Upper lobe of left lung (tissue), 6 donors: ENCODE results near the gene SND1. TPM values are rescaled to one million over a fixed set of nuclear protein-coding genes. Genes with fewer than 3 reads are reported as not detected.

ENCODE experiments used
- ATAC-seq, 2 donors: fragments of 200-7000 bp; cut with Tn5 transposase; one replicate each; pipeline ENCODE4 v1.9.1; 2022; ENCODE audit warnings: mild to moderate bottlenecking in 2 of 2, moderate library complexity in 2 of 2; ENCODE audit not compliant: low FRiP score in 2 of 2
- DNase-seq, 2 donors: peaks; one replicate each; pipeline ENCODE4 v3.0.0-alpha.2; 2019 to 2020
- H3K27ac ChIP-seq, 4 donors: fragments of 200-600 bp; sonication (generic); one replicate each; pipeline ENCODE4 v1.5.1; 2016 to 2019
- H3K27me3 ChIP-seq, 4 donors: fragments of 200-600 bp; sonication (generic); one replicate each; pipeline ENCODE4 v1.5.1; 2017 to 2019
- H3K36me3 ChIP-seq, 4 donors: fragments of 200-600 bp; sonication (generic); one replicate each; pipeline ENCODE4 v1.5.1; 2016 to 2019
- H3K4me1 ChIP-seq, 4 donors: fragments of 200-600 bp; sonication (generic); one replicate each; pipeline ENCODE4 v1.5.1; 2018 to 2019
- H3K4me3 ChIP-seq, 4 donors: fragments of 200-600 bp; sonication (generic); one replicate each; pipeline ENCODE4 v1.5.1; 2017 to 2019; ENCODE audit warnings: mild to moderate bottlenecking in 2 of 4, moderate library complexity in 1 of 4
- H3K9me3 ChIP-seq, 4 donors: fragments of 200-600 bp; sonication (generic); one replicate each; pipeline ENCODE4 v1.5.1; 2018 to 2019
- EP300 ChIP-seq, 4 donors: sonication (generic); formaldehyde crosslinking; IDR thresholded peaks; one replicate each; pipeline ENCODE4 v1.5.1; 2017; ENCODE audit warnings: antibody characterized with exemption in 4 of 4, control low read depth in 2 of 4
- POLR2A ChIP-seq, 4 donors: fragments of 450-650 bp; IDR thresholded peaks; one replicate each; pipeline ENCODE4 v1.5.1; 2016 to 2017; ENCODE audit warnings: antibody characterized with exemption in 4 of 4, mild to moderate bottlenecking in 2 of 4
- POLR2AphosphoS5 ChIP-seq, 2 donors: sonication (generic); formaldehyde crosslinking; IDR thresholded peaks; one replicate each; pipeline ENCODE4 v1.5.1; 2017; ENCODE audit warnings: antibody characterized with exemption in 2 of 2
- WGBS, 2 donors: methylation state at CpG; one replicate each; pipeline ENCODE4 v1.1.5; 2017 to 2018; 5-methylcytosine and 5-hydroxymethylcytosine counted together
- total RNA-seq, 6 donors: library from RNA; depleted of rRNA in 4 of 6; stranded (reverse); fragments of >200 nt in 4 of 6; gene quantifications; one replicate each; pipeline versions ENCODE4 v1.1.0 to v1.2.1, GENCODE V29; 2016 to 2021
- TF ChIP-seq, protein P1 (sequence below), 6 experiments: fragments of 450-650 bp in 4 of 6; fragments of 200-600 bp in 2 of 6; sonication (generic) in 2 of 6; IDR thresholded peaks; one replicate each; pipeline ENCODE4 v1.5.1; 2016 to 2019; ENCODE audit warnings: antibody characterized with exemption in 6 of 6
- donor health status: DM: no; HTN: no; CAD: no; lungs with moderate emphysema.
- donor health status: DM: no; HTN: yes; CAD: no; lungs with severe emphysema.

SND1 gene
- total RNA-seq, 6 donors from 2014 or later: 107 to 167 (median 121) TPM

DNA sequence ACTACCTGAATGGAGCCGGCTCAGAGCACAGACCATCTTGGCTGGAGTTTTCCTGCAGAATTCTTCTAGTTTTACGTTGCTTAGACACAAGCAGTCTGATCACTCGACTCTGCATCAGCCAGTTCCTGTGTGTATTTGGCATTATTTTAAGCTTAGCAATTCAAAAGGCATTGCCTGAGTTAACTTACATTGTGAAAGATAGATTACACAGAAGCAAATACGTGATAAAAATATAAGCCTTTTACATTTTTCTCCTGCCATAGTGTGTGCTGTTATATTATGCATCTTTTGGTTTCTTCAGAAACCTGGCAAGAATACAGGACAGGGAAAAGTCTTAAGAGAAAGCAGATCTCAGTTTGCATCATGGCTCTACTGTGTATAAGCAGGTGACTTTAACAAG, 281.2 kb downstream of the SND1 start:
- WGBS, 2 donors: 90 to 95% methylated on average over 4 of the region's 4 CpGs
- no peak for DNase-seq
- Histone ChIP-seq H3K36me3 (peaks cover 0 to 34% (median 7%) of the 10 kb centered on the region in 4 donors), H3K27ac (no peak overlapping the region), H3K4me3 (no peak overlapping the region), H3K27me3 (no peaks in the 10 kb centered on the region), H3K4me1 (no peaks in the 10 kb centered on the region), H3K9me3 (no peaks in the 10 kb centered on the region)
- TF ChIP-seq POLR2AphosphoS5 (IDR thresholded peaks at IDR 0.05): no peak
- no peak for TF ChIP-seq POLR2A (IDR thresholded peaks at IDR 0.05)
- TF ChIP-seq EP300 (IDR thresholded peaks at IDR 0.05): no peak
- TF ChIP-seq, protein P1, sequence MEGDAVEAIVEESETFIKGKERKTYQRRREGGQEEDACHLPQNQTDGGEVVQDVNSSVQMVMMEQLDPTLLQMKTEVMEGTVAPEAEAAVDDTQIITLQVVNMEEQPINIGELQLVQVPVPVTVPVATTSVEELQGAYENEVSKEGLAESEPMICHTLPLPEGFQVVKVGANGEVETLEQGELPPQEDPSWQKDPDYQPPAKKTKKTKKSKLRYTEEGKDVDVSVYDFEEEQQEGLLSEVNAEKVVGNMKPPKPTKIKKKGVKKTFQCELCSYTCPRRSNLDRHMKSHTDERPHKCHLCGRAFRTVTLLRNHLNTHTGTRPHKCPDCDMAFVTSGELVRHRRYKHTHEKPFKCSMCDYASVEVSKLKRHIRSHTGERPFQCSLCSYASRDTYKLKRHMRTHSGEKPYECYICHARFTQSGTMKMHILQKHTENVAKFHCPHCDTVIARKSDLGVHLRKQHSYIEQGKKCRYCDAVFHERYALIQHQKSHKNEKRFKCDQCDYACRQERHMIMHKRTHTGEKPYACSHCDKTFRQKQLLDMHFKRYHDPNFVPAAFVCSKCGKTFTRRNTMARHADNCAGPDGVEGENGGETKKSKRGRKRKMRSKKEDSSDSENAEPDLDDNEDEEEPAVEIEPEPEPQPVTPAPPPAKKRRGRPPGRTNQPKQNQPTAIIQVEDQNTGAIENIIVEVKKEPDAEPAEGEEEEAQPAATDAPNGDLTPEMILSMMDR (IDR thresholded peaks at IDR 0.05): no peak
- no peak for ATAC-seq

DNA sequence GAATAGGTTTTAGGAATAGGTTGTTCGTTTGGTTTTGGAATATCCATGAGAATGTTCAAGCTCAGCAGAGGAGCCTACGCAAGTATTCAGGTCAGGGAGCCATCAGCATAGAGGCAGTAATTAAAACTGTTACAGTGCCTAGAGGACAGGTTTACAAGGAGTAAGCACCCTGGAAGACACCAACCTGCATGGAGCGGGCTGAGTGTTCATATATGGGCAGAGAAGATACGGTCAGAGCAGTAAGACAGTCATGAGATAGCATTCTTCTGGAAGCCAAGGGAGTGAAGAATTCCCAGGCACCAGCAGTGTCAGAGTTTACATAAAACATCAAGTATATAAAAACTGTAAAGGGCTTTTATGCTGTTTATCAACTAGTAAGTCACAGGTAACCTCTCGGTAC, 282.7 kb downstream of the SND1 start:
- Histone ChIP-seq H3K27me3 (no peaks in the 10 kb centered on the region), H3K9me3 (no peaks in the 10 kb centered on the region), H3K27ac (no peak overlapping the region), H3K4me3 (no peak overlapping the region), H3K36me3 (peaks cover 0 to 27% (median 5%) of the 10 kb centered on the region in 4 donors), H3K4me1 (no peaks in the 10 kb centered on the region)
- DNase-seq: no peak
- no peak for ATAC-seq
- no peak for TF ChIP-seq EP300 (IDR thresholded peaks at IDR 0.05)
- no peak for TF ChIP-seq POLR2A (IDR thresholded peaks at IDR 0.05)
- TF ChIP-seq POLR2AphosphoS5 (IDR thresholded peaks at IDR 0.05): no peak
- TF ChIP-seq, protein P1 (IDR thresholded peaks at IDR 0.05): no peak
- 94 to 98% methylated on average over 5 of the region's 5 CpGs for WGBS, 2 donors

DNA sequence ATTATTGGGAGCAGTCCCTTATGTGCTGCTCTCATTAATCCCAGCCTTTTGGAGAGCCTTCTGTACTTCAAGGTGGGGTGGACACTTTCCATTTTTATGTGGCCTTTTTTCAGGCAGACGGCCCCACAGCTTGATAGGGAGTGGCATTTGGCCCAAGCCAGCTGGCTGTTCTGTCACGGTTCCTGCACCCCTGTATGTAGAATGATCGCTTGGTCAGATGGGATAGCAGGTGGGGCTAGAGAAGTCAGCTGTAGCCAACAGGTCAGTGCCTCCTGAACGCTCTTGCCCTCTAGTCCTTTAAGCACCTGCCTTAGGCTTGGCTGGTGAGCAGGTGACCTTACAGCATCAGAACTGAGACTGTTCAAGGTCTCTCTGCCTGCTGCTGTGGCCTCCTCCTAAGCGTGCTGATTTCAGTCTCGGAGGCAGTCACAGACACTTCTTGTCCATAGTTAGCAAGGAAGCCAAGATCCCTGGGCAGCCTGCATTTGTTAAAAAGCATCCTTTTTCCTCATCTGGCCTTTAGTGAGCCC, 283.9 kb downstream of the SND1 start:
- Histone ChIP-seq H3K4me3 (no peak overlapping the region), H3K27me3 (no peaks in the 10 kb centered on the region), H3K9me3 (no peaks in the 10 kb centered on the region), H3K4me1 (no peaks in the 10 kb centered on the region), H3K27ac (no peak overlapping the region), H3K36me3 (peaks cover 0 to 15% (median 1%) of the 10 kb centered on the region in 4 donors)
- DNase-seq: no peak
- ATAC-seq: peak; percentile 17 to 28
- TF ChIP-seq, protein P1 (IDR thresholded peaks at IDR 0.05): no peak
- no peak for TF ChIP-seq POLR2A (IDR thresholded peaks at IDR 0.05)
- no peak for TF ChIP-seq POLR2AphosphoS5 (IDR thresholded peaks at IDR 0.05)
- no peak for TF ChIP-seq EP300 (IDR thresholded peaks at IDR 0.05)
- 91 to 97% methylated on average over 6 of the region's 6 CpGs for WGBS, 2 donors

DNA sequence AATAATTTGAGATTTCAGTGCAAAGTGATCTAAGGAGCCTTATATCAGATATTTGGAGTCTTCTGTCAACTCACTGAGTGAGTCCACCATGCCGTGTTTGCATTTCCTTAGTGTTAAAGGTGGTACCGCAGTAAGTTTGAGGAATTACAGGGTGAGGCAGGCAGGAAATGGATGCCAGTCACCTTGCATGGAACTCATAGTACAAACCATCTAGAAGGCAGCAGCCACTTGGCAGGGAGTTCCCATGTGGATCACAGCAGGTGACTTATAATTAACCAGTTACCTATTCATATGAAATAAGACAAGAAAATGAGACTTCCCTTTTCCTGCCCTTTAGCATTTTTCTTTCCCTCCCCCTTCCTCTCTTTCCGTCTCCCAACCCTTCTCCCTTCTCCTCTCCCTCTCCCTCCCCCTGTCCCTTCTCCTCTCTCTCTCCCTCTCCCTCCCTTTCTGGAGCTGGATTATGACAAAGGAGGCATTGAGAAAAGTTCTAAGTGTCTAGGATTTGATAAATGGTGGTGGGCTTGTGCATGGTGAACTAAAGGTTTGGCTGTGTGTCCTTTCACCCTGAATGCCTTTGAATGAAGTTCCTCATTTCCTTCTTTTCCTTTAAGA, 285.2 kb downstream of the SND1 start:
- TF ChIP-seq POLR2AphosphoS5 (IDR thresholded peaks at IDR 0.05) (no peak), EP300 (IDR thresholded peaks at IDR 0.05) (no peak), POLR2A (IDR thresholded peaks at IDR 0.05) (no peak)
- TF ChIP-seq, protein P1 (IDR thresholded peaks at IDR 0.05): no peak
- Histone ChIP-seq H3K4me1 (no peaks in the 10 kb centered on the region), H3K36me3 (peaks cover 0 to 9% (median 0%) of the 10 kb centered on the region in 4 donors), H3K27ac (no peak overlapping the region), H3K27me3 (no peaks in the 10 kb centered on the region), H3K4me3 (no peak overlapping the region), H3K9me3 (no peaks in the 10 kb centered on the region)
- 83 to 84% methylated on average over 3 of the region's 3 CpGs for WGBS, 2 donors
- no peak for ATAC-seq
- no peak for DNase-seq

DNA sequence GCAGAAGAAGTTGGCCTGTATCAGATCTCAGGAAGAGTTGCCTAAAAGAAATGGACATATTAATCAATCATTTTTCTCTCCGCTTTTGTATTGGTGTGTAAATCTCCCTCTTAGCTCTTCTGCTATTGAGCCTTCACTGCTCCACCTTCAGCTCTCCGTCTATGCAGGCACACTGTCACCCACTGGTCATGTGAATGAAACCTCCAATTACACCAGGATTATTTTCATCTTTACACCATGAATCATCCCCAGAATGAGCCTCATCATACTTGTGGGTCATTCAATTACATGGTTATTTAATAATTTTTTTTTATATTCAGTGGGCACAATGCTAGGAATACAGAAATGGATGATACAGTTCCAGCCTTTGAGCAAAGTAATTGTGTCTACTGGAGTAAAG, 286.6 kb downstream of the SND1 start:
- DNase-seq (no peak), ATAC-seq (no peak)
- Histone ChIP-seq H3K9me3 (no peaks in the 10 kb centered on the region), H3K27ac (no peak overlapping the region), H3K36me3 (no peaks in the 10 kb centered on the region), H3K27me3 (no peaks in the 10 kb centered on the region), H3K4me1 (no peaks in the 10 kb centered on the region), H3K4me3 (no peak overlapping the region)
- 89 to 93% methylated on average over 2 of the region's 2 CpGs for WGBS, 2 donors
- no peak for TF ChIP-seq EP300 (IDR thresholded peaks at IDR 0.05)
- TF ChIP-seq, protein P1 (IDR thresholded peaks at IDR 0.05): no peak
- no peak for TF ChIP-seq POLR2AphosphoS5 (IDR thresholded peaks at IDR 0.05)
- no peak for TF ChIP-seq POLR2A (IDR thresholded peaks at IDR 0.05)
